ENCODE measurements around the gene TXN. TPM values are rescaled to one million over a fixed set of nuclear protein-coding genes. Genes with fewer than 3 reads are reported as not detected.

The TXN gene
- total and polyA plus RNA-seq, 10 of the 15 experiments (the other 5 are each of a cell fraction or from before 2014, with no cell fraction given), result 309 to 2,304 (median 650) TPM

DNA sequence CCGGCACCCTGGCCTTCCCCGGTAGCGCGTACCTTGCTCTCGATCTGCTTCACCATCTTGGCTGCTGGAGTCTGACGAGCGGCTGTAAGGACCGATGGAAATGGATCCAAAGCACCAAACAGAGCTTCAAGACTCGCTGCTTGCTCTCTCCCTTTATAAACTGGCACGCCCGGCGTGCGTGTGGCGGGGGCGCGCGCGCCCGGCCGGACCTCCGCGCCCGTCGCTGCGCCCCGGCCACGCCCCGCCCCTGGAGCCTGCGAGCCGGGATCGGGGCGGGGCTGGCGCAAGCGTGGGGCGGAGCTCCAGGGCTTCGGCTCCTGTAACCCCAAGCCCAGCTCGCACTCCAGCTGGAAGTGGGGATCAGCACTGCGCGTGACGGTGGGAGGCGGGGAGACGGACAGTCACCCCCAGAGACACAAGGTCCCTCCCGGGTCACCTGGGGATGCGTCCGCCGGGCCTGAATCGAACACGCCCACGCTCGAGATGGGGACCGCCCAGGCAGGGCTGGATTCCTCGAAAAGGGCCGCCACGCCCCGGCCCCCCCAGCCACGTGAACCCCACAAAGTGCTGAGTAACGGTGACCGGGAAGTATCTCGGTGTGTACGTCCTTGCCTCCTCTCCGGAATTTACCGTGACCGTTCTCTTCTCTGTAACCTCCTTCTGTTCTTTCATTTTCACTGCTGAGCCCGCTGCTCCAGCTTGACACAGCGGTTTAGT lies at the start of gene TXN (continued):
- TF ChIP-seq, protein P1, sequence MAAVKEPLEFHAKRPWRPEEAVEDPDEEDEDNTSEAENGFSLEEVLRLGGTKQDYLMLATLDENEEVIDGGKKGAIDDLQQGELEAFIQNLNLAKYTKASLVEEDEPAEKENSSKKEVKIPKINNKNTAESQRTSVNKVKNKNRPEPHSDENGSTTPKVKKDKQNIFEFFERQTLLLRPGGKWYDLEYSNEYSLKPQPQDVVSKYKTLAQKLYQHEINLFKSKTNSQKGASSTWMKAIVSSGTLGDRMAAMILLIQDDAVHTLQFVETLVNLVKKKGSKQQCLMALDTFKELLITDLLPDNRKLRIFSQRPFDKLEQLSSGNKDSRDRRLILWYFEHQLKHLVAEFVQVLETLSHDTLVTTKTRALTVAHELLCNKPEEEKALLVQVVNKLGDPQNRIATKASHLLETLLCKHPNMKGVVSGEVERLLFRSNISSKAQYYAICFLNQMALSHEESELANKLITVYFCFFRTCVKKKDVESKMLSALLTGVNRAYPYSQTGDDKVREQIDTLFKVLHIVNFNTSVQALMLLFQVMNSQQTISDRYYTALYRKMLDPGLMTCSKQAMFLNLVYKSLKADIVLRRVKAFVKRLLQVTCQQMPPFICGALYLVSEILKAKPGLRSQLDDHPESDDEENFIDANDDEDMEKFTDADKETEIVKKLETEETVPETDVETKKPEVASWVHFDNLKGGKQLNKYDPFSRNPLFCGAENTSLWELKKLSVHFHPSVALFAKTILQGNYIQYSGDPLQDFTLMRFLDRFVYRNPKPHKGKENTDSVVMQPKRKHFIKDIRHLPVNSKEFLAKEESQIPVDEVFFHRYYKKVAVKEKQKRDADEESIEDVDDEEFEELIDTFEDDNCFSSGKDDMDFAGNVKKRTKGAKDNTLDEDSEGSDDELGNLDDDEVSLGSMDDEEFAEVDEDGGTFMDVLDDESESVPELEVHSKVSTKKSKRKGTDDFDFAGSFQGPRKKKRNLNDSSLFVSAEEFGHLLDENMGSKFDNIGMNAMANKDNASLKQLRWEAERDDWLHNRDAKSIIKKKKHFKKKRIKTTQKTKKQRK (IDR thresholded peaks at IDR 0.05; ENCODE audit: low read depth, low read length), result no peak
- TF ChIP-seq, protein P2, sequence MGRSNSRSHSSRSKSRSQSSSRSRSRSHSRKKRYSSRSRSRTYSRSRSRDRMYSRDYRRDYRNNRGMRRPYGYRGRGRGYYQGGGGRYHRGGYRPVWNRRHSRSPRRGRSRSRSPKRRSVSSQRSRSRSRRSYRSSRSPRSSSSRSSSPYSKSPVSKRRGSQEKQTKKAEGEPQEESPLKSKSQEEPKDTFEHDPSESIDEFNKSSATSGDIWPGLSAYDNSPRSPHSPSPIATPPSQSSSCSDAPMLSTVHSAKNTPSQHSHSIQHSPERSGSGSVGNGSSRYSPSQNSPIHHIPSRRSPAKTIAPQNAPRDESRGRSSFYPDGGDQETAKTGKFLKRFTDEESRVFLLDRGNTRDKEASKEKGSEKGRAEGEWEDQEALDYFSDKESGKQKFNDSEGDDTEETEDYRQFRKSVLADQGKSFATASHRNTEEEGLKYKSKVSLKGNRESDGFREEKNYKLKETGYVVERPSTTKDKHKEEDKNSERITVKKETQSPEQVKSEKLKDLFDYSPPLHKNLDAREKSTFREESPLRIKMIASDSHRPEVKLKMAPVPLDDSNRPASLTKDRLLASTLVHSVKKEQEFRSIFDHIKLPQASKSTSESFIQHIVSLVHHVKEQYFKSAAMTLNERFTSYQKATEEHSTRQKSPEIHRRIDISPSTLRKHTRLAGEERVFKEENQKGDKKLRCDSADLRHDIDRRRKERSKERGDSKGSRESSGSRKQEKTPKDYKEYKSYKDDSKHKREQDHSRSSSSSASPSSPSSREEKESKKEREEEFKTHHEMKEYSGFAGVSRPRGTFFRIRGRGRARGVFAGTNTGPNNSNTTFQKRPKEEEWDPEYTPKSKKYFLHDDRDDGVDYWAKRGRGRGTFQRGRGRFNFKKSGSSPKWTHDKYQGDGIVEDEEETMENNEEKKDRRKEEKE (IDR thresholded peaks at IDR 0.05), result no peak
- no peak; the same call in 1 of the 2 replicates for TF ChIP-seq EED (IDR thresholded peaks at IDR 0.05; ENCODE audit: low read depth)
- TF ChIP-seq MEF2B (IDR thresholded peaks at IDR 0.05; ENCODE audit: partially characterized antibody, poor library complexity, severe bottlenecking), result no peak
- peak; percentile 40; the same call in 1 of the 2 replicates for TF ChIP-seq PAX5 (IDR thresholded peaks at IDR 0.05; ENCODE audit: borderline replicate concordance, low read depth, low read length)
- TF ChIP-seq CBX5 (IDR thresholded peaks at IDR 0.05; ENCODE audit: low read depth), result no peak
- TF ChIP-seq ZSCAN29 (IDR thresholded peaks at IDR 0.05), result no peak
- TF ChIP-seq NR2F1 (conservative IDR thresholded peaks at IDR 0.05), result no peak; the same call in 1 of the 2 replicates
- no peak for TF ChIP-seq MEF2A (IDR thresholded peaks at IDR 0.05; ENCODE audit: insufficient read depth, low read depth, low read length)
- TF ChIP-seq, protein P3, sequence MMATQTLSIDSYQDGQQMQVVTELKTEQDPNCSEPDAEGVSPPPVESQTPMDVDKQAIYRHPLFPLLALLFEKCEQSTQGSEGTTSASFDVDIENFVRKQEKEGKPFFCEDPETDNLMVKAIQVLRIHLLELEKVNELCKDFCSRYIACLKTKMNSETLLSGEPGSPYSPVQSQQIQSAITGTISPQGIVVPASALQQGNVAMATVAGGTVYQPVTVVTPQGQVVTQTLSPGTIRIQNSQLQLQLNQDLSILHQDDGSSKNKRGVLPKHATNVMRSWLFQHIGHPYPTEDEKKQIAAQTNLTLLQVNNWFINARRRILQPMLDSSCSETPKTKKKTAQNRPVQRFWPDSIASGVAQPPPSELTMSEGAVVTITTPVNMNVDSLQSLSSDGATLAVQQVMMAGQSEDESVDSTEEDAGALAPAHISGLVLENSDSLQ (IDR thresholded peaks at IDR 0.05), result peak; percentile 45; the same call in 1 of the 2 replicates
- TF ChIP-seq ASH2L (IDR thresholded peaks at IDR 0.05; ENCODE audit: borderline replicate concordance, low read depth), result no peak; the same call in 1 of the 2 replicates
- TF ChIP-seq, protein P4, sequence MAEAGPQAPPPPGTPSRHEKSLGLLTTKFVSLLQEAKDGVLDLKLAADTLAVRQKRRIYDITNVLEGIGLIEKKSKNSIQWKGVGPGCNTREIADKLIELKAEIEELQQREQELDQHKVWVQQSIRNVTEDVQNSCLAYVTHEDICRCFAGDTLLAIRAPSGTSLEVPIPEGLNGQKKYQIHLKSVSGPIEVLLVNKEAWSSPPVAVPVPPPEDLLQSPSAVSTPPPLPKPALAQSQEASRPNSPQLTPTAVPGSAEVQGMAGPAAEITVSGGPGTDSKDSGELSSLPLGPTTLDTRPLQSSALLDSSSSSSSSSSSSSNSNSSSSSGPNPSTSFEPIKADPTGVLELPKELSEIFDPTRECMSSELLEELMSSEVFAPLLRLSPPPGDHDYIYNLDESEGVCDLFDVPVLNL (IDR thresholded peaks at IDR 0.05; ENCODE audit: low read depth, low read length), result no peak
- no peak for TF ChIP-seq ZZZ3 (IDR thresholded peaks at IDR 0.05; ENCODE audit: control insufficient read depth, insufficient read length, low read depth)
- no peak; the same call in 1 of the 2 replicates for TF ChIP-seq SMARCA5 (IDR thresholded peaks at IDR 0.05)
- TF ChIP-seq, protein P5, sequence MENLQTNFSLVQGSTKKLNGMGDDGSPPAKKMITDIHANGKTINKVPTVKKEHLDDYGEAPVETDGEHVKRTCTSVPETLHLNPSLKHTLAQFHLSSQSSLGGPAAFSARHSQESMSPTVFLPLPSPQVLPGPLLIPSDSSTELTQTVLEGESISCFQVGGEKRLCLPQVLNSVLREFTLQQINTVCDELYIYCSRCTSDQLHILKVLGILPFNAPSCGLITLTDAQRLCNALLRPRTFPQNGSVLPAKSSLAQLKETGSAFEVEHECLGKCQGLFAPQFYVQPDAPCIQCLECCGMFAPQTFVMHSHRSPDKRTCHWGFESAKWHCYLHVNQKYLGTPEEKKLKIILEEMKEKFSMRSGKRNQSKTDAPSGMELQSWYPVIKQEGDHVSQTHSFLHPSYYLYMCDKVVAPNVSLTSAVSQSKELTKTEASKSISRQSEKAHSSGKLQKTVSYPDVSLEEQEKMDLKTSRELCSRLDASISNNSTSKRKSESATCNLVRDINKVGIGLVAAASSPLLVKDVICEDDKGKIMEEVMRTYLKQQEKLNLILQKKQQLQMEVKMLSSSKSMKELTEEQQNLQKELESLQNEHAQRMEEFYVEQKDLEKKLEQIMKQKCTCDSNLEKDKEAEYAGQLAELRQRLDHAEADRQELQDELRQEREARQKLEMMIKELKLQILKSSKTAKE (IDR thresholded peaks at IDR 0.05; ENCODE audit: low read depth, poor library complexity, severe bottlenecking), result peak; percentile 34
- TF ChIP-seq, protein P6, sequence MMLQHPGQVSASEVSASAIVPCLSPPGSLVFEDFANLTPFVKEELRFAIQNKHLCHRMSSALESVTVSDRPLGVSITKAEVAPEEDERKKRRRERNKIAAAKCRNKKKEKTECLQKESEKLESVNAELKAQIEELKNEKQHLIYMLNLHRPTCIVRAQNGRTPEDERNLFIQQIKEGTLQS (IDR thresholded peaks at IDR 0.05; ENCODE audit: borderline replicate concordance, extremely low read depth, low read depth, low read length), result peak; percentile 0; the same call in 1 of the 2 replicates
